PC-9 (cell line): ENCODE measurements around the gene CD84. TPM values are rescaled to one million over a fixed set of nuclear protein-coding genes. Genes with fewer than 3 reads are reported as not detected.

Experiments used
- BruUV-seq: library from RNA; stranded (reverse); fragments of 400-500 nt; replicated peaks from 2 replicates; lab custom pipeline; 2021; lab: Mats Ljungman, UMichigan
- CTCF ChIA-PET: fragments of 300-600 bp; sonication (Branson Sonifier 250); formaldehyde crosslinking; loops from one replicate; lab custom pipeline; 2022; ENCODE audit warnings: antibody characterized with exemption; lab: Charles Lee
- POLR2A ChIA-PET: fragments of 300-600 bp; sonication (Branson Sonifier 250); formaldehyde crosslinking; loops from one replicate; lab custom pipeline; 2022; ENCODE audit warnings: antibody characterized with exemption; ENCODE audit not compliant: unreplicated experiment; lab: Charles Lee
- DNase-seq, 2 experiments: peaks; one replicate each; pipeline versions ENCODE4 v3.0.0 to v3.0.0-alpha.2; 2015 to 2022; ENCODE audit warnings: mixed read lengths in 1 of 2
- H2AFZ ChIP-seq: fragments of 200-600 bp; sonication (generic); 2 replicates; pipeline ENCODE4 v1.8.1; 2017; ENCODE audit warnings: antibody characterized with exemption
- H3F3A ChIP-seq: fragments of 200-600 bp; sonication (generic); 2 replicates; pipeline ENCODE4 v1.8.1; 2017; ENCODE audit warnings: antibody characterized with exemption, mild to moderate bottlenecking, low read depth; ENCODE audit not compliant: insufficient read depth
- H3K27ac ChIP-seq: fragments of 200-600 bp; sonication (generic); 2 replicates; pipeline ENCODE4 v1.6.1; 2016; ENCODE audit warnings: mixed run types
- H3K27me3 ChIP-seq: fragments of 200-600 bp; sonication (generic); 2 replicates; pipeline ENCODE4 v1.6.1; 2016; ENCODE audit warnings: low read depth, mixed run types; ENCODE audit not compliant: insufficient read depth
- H3K36me3 ChIP-seq: fragments of 200-600 bp; sonication (generic); 2 replicates; pipeline ENCODE4 v1.6.1; 2016; ENCODE audit warnings: low read depth, mixed run types
- H3K4me1 ChIP-seq: fragments of 200-600 bp; sonication (generic); replicated peaks from 2 replicates; pipeline ENCODE4 v1.6.1; 2016; ENCODE audit warnings: mixed run types; ENCODE audit not compliant: insufficient read depth
- H3K4me2 ChIP-seq: fragments of 200-600 bp; sonication (generic); 2 replicates; pipeline ENCODE4 v1.6.1; 2017; ENCODE audit warnings: mixed run types
- H3K4me3 ChIP-seq: fragments of 200-600 bp; sonication (generic); 2 replicates; pipeline ENCODE4 v1.6.1; 2016; ENCODE audit warnings: mixed run types
- H3K79me2 ChIP-seq: fragments of 200-600 bp; sonication (generic); 2 replicates; pipeline ENCODE4 v1.6.1; 2017; ENCODE audit warnings: low read depth, mixed run types
- H3K9me2 ChIP-seq: fragments of 200-600 bp; sonication (generic); 2 replicates; pipeline ENCODE4 v1.8.1; 2017; ENCODE audit warnings: mild to moderate bottlenecking; ENCODE audit not compliant: insufficient read depth
- H3K9me3 ChIP-seq: fragments of 200-600 bp; sonication (generic); 2 replicates; pipeline ENCODE4 v1.8.1; 2016; ENCODE audit warnings: low read depth; ENCODE audit not compliant: insufficient read depth
- H4K20me1 ChIP-seq: fragments of 200-600 bp; sonication (generic); 2 replicates; pipeline ENCODE4 v1.8.1; 2017; ENCODE audit not compliant: insufficient read depth
- CTCF ChIP-seq: fragments of 200-600 bp; sonication (generic); conservative IDR thresholded peaks from 2 replicates; pipeline ENCODE4 v1.6.1; 2017; ENCODE audit warnings: mixed run types, antibody characterized with exemption, mild to moderate bottlenecking, moderate library complexity
- EZH2 ChIP-seq: fragments of 200-600 bp; sonication (generic); IDR thresholded peaks from 2 replicates; pipeline ENCODE4 v1.8.0; 2017; ENCODE audit warnings: antibody characterized with exemption, low read depth
- intact Hi-C: fragments of 100-400 bp; cut with micrococcal nuclease; formaldehyde crosslinking; loops from one replicate; pipeline ENCODE4 v1.10.0; 2022; ENCODE audit not compliant: unreplicated experiment
- total RNA-seq: library from RNA; stranded (reverse); gene quantifications from 2 replicates; pipeline ENCODE4 v1.2.3, GENCODE V29; 2021

CD84 gene
- total RNA-seq, 1 experiment from 2014 or later = not detected

- H3K4me3 ChIP-seq = no peak overlapping the region
- no peak overlapping the region for H3K27ac ChIP-seq
- POLR2A ChIA-PET = no interaction called here
- no peak for DNase-seq
- H4K20me1 ChIP-seq = no peaks in the 10 kb centered on the region
- H3K9me2 ChIP-seq = no peaks in the 10 kb centered on the region
- peaks cover 52% of the 10 kb centered on the region for H3K27me3 ChIP-seq
- no peaks in the 10 kb centered on the region for H3K79me2 ChIP-seq
- CTCF ChIA-PET = no interaction called here
- intact Hi-C loops = no loop called here
- no peaks in the 10 kb centered on the region for H3K36me3 ChIP-seq
- no peak for TF ChIP-seq CTCF
- no peak for TF ChIP-seq EZH2
- H3K9me3 ChIP-seq = no peaks in the 10 kb centered on the region
- no peaks in the 10 kb centered on the region for H3K4me1 ChIP-seq
- BruUV-seq = no TSS peak
- H3K4me2 ChIP-seq = no peak overlapping the region
- no peaks in the 10 kb centered on the region for H3F3A ChIP-seq
- H2AFZ ChIP-seq = no peak overlapping the region
These were observed 31.4 kb upstream of the CD84 start for GRCh38 chr1:160610569-160611242.

- Histone ChIP-seq H2AFZ (no peak overlapping the region), H3K9me3 (no peaks in the 10 kb centered on the region), H3K79me2 (no peaks in the 10 kb centered on the region), H3K27me3 (peaks cover 44% of the 10 kb centered on the region), H3K27ac (no peak overlapping the region), H3K4me1 (no peaks in the 10 kb centered on the region), H3F3A (no peaks in the 10 kb centered on the region), H3K36me3 (no peaks in the 10 kb centered on the region), H3K4me3 (no peak overlapping the region), H3K9me2 (no peaks in the 10 kb centered on the region), H4K20me1 (no peaks in the 10 kb centered on the region), H3K4me2 (no peak overlapping the region)
- TF ChIP-seq CTCF (no peak), EZH2 (no peak)
- BruUV-seq = no TSS peak
- POLR2A ChIA-PET = no interaction called here
- DNase-seq = no peak
- intact Hi-C loops = loop anchor here (10.0 kb wide), 1 partner anchor 524 kb away; the partner anchor contains the start of gene KCNJ9
- CTCF ChIA-PET = no interaction called here
These were observed 29.6 kb upstream of the CD84 start for GRCh38 chr1:160608941-160609340.

GRCh38 chr1:160608514-160608913 lies 29.2 kb upstream of the CD84 start:
- H3K9me3 ChIP-seq = no peaks in the 10 kb centered on the region
- H3K27ac ChIP-seq = no peak overlapping the region
- CTCF ChIA-PET = no interaction called here
- H3K9me2 ChIP-seq = no peaks in the 10 kb centered on the region
- POLR2A ChIA-PET = no interaction called here
- TF ChIP-seq CTCF (no peak), EZH2 (no peak)
- no peaks in the 10 kb centered on the region for H4K20me1 ChIP-seq
- DNase-seq = no peak
- no peaks in the 10 kb centered on the region for H3K79me2 ChIP-seq
- no peaks in the 10 kb centered on the region for H3F3A ChIP-seq
- no peaks in the 10 kb centered on the region for H3K4me1 ChIP-seq
- no peak overlapping the region for H2AFZ ChIP-seq
- H3K4me3 ChIP-seq = no peak overlapping the region
- intact Hi-C loops = loop anchor here (10.0 kb wide), 1 partner anchor 524 kb away; the partner anchor contains the start of gene KCNJ9
- peaks cover 39% of the 10 kb centered on the region for H3K27me3 ChIP-seq
- H3K4me2 ChIP-seq = no peak overlapping the region
- H3K36me3 ChIP-seq = no peaks in the 10 kb centered on the region
- BruUV-seq = no TSS peak
